H1 (cell line): ENCODE results near the gene CREB1. TPM values are rescaled to one million over a fixed set of nuclear protein-coding genes. Genes with fewer than 3 reads are reported as not detected.

Experiments
- CHD1 ChIP-seq: IDR thresholded peaks from 2 replicates; pipeline ENCODE4 v1.6.1; 2012; ENCODE audit warnings: low read depth, low read length, improper control_type of control experiment
- CREB1 ChIP-seq: IDR thresholded peaks from 2 replicates; pipeline ENCODE4 v1.6.1; 2012; ENCODE audit warnings: inconsistent platforms
- GTF2F1 ChIP-seq: IDR thresholded peaks from 2 replicates; pipeline ENCODE4 v1.6.1; 2012; ENCODE audit warnings: low read depth, low read length, improper control_type of control experiment, borderline replicate concordance
- HDAC2 ChIP-seq, 2 experiments: fragments of 300-600 bp in 1 of 2; sonication (generic) in 1 of 2; IDR thresholded peaks; 2 replicates each; pipeline ENCODE4 v1.6.1; 2011 to 2012; ENCODE audit warnings: low read depth in 2 of 2, low read length in 2 of 2, mild to moderate bottlenecking in 2 of 2, moderate library complexity in 2 of 2, borderline replicate concordance in 1 of 2, inconsistent platforms in 1 of 2
- MAFK ChIP-seq: IDR thresholded peaks from 2 replicates; pipeline ENCODE4 v1.6.1; 2012; ENCODE audit warnings: low read depth, mild to moderate bottlenecking, improper control_type of control experiment, low read length
- PHF8 ChIP-seq: fragments of 200-600 bp; sonication (generic); conservative IDR thresholded peaks from 2 replicates; pipeline ENCODE4 v1.7.1; 2012; ENCODE audit warnings: low read depth, mild to moderate bottlenecking, inconsistent platforms, low read length, moderate library complexity
- RFX5 ChIP-seq: IDR thresholded peaks from 2 replicates; pipeline ENCODE4 v1.6.1; 2011; ENCODE audit warnings: low read depth, low read length, improper control_type of control experiment, borderline replicate concordance
- RXRA ChIP-seq: IDR thresholded peaks from 2 replicates; pipeline ENCODE4 v1.6.1; 2011; ENCODE audit warnings: low read depth, mild to moderate bottlenecking, low read length, moderate library complexity; ENCODE audit not compliant: insufficient read depth
- SP2 ChIP-seq: IDR thresholded peaks from 2 replicates; pipeline ENCODE4 v1.6.1; 2012; ENCODE audit warnings: mild to moderate bottlenecking, low read length, inconsistent platforms
- TBP ChIP-seq: IDR thresholded peaks from 2 replicates; pipeline ENCODE4 v1.6.1; 2011; ENCODE audit warnings: low read depth, low read length, improper control_type of control experiment
- polyA plus RNA-seq, 7 experiments: library from polyadenylated mRNA; depleted of rRNA in 3 of 7; stranded (reverse) in 5 of 7; unstranded in 2 of 7; fragments of >200 nt in 5 of 7; fragments of 200-250 nt in 2 of 7; gene quantifications; 1 replicate in 5 of 7; 2 replicates in 1 of 7; 4 replicates in 1 of 7; pipeline versions ENCODE4 v1.2.1 to v1.2.3, GENCODE V29; 2011 to 2013; ENCODE audit warnings: missing spikeins in 2 of 7, mixed read lengths in 2 of 7
- total RNA-seq: library from RNA; stranded (reverse); fragmentation: NEBNext Ultra II Directional; extraction: Animal tissue kit (Norgen Biotek cat#: 25700); gene quantifications from 2 replicates; pipeline ENCODE4 v1.2.1, GENCODE V29; 2021
- TF ChIP-seq, protein P1 (sequence below): fragments of 300-600 bp; sonication (generic); IDR thresholded peaks from 2 replicates; pipeline ENCODE4 v1.7.1; 2012; ENCODE audit warnings: low read length, moderate library complexity, mild to moderate bottlenecking, inconsistent platforms; ENCODE audit not compliant: insufficient replicate concordance
- TF ChIP-seq, protein P2 (sequence below): IDR thresholded peaks from 2 replicates; pipeline ENCODE4 v1.6.1; 2011; ENCODE audit warnings: low read depth, mild to moderate bottlenecking, low read length; ENCODE audit not compliant: insufficient read depth

Gene CREB1
- total and polyA plus RNA-seq, 2 of the 8 experiments (the other 6 are each of a cell fraction or from before 2014, with no cell fraction given): 46.3 to 99.0 TPM

DNA sequence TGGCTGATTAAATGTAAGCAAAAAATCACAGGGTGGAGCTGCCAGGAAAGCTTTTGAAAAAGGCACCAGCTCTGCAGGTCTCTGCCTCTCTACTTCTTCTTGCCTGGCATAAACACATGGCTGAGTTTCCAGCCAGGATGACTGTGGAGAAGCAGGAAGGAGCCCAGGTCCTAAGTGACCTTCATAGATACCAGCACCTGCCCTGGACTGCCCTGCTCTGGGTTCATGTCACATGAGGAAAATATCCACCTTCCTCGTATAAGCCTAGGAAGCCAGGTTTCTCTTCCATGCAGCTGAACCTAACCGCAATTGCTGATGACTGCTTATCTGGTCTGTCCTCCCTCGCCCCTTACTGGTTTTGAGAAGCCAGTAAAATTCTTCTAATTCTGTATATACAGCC is 47.8 kb upstream of the CREB1 start (continued):
- TF ChIP-seq, protein P1, sequence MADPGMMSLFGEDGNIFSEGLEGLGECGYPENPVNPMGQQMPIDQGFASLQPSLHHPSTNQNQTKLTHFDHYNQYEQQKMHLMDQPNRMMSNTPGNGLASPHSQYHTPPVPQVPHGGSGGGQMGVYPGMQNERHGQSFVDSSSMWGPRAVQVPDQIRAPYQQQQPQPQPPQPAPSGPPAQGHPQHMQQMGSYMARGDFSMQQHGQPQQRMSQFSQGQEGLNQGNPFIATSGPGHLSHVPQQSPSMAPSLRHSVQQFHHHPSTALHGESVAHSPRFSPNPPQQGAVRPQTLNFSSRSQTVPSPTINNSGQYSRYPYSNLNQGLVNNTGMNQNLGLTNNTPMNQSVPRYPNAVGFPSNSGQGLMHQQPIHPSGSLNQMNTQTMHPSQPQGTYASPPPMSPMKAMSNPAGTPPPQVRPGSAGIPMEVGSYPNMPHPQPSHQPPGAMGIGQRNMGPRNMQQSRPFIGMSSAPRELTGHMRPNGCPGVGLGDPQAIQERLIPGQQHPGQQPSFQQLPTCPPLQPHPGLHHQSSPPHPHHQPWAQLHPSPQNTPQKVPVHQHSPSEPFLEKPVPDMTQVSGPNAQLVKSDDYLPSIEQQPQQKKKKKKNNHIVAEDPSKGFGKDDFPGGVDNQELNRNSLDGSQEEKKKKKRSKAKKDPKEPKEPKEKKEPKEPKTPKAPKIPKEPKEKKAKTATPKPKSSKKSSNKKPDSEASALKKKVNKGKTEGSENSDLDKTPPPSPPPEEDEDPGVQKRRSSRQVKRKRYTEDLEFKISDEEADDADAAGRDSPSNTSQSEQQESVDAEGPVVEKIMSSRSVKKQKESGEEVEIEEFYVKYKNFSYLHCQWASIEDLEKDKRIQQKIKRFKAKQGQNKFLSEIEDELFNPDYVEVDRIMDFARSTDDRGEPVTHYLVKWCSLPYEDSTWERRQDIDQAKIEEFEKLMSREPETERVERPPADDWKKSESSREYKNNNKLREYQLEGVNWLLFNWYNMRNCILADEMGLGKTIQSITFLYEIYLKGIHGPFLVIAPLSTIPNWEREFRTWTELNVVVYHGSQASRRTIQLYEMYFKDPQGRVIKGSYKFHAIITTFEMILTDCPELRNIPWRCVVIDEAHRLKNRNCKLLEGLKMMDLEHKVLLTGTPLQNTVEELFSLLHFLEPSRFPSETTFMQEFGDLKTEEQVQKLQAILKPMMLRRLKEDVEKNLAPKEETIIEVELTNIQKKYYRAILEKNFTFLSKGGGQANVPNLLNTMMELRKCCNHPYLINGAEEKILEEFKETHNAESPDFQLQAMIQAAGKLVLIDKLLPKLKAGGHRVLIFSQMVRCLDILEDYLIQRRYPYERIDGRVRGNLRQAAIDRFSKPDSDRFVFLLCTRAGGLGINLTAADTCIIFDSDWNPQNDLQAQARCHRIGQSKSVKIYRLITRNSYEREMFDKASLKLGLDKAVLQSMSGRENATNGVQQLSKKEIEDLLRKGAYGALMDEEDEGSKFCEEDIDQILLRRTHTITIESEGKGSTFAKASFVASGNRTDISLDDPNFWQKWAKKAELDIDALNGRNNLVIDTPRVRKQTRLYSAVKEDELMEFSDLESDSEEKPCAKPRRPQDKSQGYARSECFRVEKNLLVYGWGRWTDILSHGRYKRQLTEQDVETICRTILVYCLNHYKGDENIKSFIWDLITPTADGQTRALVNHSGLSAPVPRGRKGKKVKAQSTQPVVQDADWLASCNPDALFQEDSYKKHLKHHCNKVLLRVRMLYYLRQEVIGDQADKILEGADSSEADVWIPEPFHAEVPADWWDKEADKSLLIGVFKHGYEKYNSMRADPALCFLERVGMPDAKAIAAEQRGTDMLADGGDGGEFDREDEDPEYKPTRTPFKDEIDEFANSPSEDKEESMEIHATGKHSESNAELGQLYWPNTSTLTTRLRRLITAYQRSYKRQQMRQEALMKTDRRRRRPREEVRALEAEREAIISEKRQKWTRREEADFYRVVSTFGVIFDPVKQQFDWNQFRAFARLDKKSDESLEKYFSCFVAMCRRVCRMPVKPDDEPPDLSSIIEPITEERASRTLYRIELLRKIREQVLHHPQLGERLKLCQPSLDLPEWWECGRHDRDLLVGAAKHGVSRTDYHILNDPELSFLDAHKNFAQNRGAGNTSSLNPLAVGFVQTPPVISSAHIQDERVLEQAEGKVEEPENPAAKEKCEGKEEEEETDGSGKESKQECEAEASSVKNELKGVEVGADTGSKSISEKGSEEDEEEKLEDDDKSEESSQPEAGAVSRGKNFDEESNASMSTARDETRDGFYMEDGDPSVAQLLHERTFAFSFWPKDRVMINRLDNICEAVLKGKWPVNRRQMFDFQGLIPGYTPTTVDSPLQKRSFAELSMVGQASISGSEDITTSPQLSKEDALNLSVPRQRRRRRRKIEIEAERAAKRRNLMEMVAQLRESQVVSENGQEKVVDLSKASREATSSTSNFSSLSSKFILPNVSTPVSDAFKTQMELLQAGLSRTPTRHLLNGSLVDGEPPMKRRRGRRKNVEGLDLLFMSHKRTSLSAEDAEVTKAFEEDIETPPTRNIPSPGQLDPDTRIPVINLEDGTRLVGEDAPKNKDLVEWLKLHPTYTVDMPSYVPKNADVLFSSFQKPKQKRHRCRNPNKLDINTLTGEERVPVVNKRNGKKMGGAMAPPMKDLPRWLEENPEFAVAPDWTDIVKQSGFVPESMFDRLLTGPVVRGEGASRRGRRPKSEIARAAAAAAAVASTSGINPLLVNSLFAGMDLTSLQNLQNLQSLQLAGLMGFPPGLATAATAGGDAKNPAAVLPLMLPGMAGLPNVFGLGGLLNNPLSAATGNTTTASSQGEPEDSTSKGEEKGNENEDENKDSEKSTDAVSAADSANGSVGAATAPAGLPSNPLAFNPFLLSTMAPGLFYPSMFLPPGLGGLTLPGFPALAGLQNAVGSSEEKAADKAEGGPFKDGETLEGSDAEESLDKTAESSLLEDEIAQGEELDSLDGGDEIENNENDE: no peak
- TF ChIP-seq, protein P2, sequence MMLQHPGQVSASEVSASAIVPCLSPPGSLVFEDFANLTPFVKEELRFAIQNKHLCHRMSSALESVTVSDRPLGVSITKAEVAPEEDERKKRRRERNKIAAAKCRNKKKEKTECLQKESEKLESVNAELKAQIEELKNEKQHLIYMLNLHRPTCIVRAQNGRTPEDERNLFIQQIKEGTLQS: no peak
- TF ChIP-seq TBP (no peak), SP2 (no peak), RFX5 (no peak), GTF2F1 (no peak), CHD1 (no peak), RXRA (no peak), MAFK (no peak), PHF8 (no peak), CREB1 (no peak), HDAC2 (IDR thresholded peaks at IDR 0.05; ENCODE audit: borderline replicate concordance in 1 of 2, low read depth in 2 of 2, low read length in 2 of 2) (no peak)
